HG03460 (cell line): ENCODE measurements around the gene PRKD1.

Source experiments
- ATAC-seq: cut with Tn5 transposase; IDR thresholded peaks from one replicate; pipeline ENCODE4 v1.9.1; 2021; ENCODE audit not compliant: unreplicated experiment

Gene PRKD1

GRCh38 chr14:29927376-29928116, at the start of gene PRKD1:
Gene PRKD1 (minus strand): TSS chr14:29927847.
- peak; percentile 38 for ATAC-seq

GRCh38 chr14:29971101-29971500, 43.5 kb upstream of the PRKD1 start:
- no peak for ATAC-seq

- no peak for ATAC-seq
These were observed 27.4 kb upstream of the PRKD1 start for GRCh38 chr14:29955087-29955486.

GRCh38 chr14:29953501-29953900, 25.9 kb upstream of the PRKD1 start:
- no peak for ATAC-seq

GRCh38 chr14:29944091-29944490, 16.4 kb upstream of the PRKD1 start:
- no peak for ATAC-seq

- no peak for ATAC-seq
These were observed 13.8 kb upstream of the PRKD1 start for GRCh38 chr14:29941401-29941800.

GRCh38 chr14:29940482-29940881, 12.8 kb upstream of the PRKD1 start:
- ATAC-seq = no peak

- no peak for ATAC-seq
These were observed 9.5 kb upstream of the PRKD1 start for GRCh38 chr14:29937116-29937515.

GRCh38 chr14:29930283-29930682, 2.6 kb upstream of the PRKD1 start:
- ATAC-seq = no peak

GRCh38 chr14:29928117-29928640, 532 bp upstream of the PRKD1 start:
- no peak for ATAC-seq

GRCh38 chr14:29926701-29927375, 809 bp downstream of the PRKD1 start:
- peak; percentile 51 for ATAC-seq

- no peak for ATAC-seq
These were observed 1.4 kb downstream of the PRKD1 start for GRCh38 chr14:29926228-29926627.

- no peak for ATAC-seq
These were observed 1.9 kb downstream of the PRKD1 start for GRCh38 chr14:29925736-29926135.

- no peak for ATAC-seq
These were observed 2.4 kb downstream of the PRKD1 start for GRCh38 chr14:29925101-29925722.

- ATAC-seq = no peak
These were observed 7.8 kb downstream of the PRKD1 start for GRCh38 chr14:29919845-29920244.

- no peak for ATAC-seq
These were observed 8.7 kb downstream of the PRKD1 start for GRCh38 chr14:29918981-29919380.

GRCh38 chr14:29913566-29913965, 14.1 kb downstream of the PRKD1 start:
- ATAC-seq = no peak

- ATAC-seq = no peak
These were observed 15.8 kb downstream of the PRKD1 start for GRCh38 chr14:29911810-29912209.

- no peak for ATAC-seq
These were observed 18.7 kb downstream of the PRKD1 start for GRCh38 chr14:29908652-29909577.

- ATAC-seq = no peak
These were observed 21.3 kb downstream of the PRKD1 start for GRCh38 chr14:29906256-29906870.
